HG03139 (cell line): ENCODE data around the gene YIPF6.
"Not testable (repeated sequence)": the region's sequence is repeated elsewhere in the genome, so short reads cannot be mapped to it uniquely, and the experiment has no call there.

Experiments used
- ATAC-seq: cut with Tn5 transposase; IDR thresholded peaks from one replicate; pipeline ENCODE4 v1.9.1; 2021; ENCODE audit not compliant: unreplicated experiment

Gene YIPF6

DNA sequence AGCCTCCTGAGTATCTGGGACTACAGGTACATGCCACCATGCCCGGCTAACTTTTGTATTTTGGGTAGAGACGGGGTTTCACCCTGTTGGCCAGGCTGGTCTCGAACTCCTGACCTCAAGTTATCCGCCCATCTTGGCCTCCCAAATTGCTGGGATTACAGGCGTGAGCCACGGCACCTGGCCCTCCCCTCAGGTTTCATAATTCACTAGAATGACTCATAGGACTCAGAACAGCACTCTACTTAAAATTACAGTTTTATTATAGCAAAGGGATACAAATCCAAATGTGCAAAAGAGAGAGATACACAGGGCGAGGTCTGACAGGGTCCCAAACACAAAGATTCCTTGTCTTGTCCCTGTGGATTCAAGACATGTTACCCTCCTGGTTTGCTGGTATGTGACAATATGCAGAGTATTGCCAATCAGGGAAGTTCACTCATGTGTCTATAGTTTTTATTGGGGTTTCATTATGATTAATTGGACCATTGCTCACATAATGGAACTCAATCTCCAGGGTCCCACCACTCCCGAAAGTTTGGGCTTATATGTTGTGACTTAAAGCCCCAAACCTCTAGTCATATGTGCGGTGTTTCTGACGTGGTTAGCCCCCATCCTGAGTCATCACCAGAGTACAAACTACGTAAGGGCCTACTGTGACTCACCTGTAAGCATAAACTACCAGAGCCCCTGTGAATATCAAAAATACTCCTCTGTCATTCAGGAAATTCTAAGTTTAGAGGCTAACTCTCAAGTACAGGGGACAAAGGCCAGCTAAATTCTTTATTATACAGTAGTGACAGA lies 5.2 kb downstream of the YIPF6 start:
- ATAC-seq = no peak

DNA sequence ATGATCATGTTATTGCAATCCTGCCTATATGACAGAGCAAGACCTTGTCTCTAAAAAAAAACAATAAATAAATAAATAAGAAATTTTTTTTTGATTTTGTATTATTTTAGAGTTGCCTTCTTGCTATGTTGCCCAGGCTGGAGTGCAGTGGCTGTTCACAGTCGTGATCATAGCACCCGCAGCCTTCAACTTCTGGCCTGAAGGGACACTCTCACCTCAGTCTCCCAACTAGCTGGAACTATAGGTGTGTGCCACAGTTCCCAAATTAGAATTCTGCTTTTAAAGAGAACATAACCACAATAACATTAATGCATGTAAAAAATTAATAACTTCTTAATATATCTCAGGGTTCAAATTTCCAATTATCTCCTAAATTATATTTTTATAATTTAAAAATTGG lies 7.8 kb downstream of the YIPF6 start:
- ATAC-seq = no peak

- ATAC-seq = no peak
Observed at GRCh38 chrX:68508799-68509198, 9.9 kb downstream of the YIPF6 start.

DNA sequence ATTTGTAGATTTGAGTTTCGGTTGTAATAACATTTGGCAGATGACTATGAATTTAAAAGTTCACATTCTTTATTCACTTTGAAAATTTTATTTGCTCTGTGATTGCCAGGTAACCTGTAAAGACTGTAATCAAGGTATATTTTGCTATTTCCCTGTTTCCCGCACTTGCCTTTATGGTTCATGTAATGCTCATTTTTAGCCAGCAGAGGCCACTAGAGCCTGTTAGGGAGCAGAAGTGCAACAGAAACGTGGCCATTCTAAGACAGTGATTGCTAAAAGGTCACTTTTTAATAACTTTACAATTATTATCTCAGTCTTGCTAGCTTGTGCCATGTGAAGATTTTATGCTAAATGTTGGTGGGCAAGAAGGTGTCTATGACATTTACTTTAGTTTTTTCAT lies 12.4 kb downstream of the YIPF6 start:
- peak; percentile 63 for ATAC-seq

DNA sequence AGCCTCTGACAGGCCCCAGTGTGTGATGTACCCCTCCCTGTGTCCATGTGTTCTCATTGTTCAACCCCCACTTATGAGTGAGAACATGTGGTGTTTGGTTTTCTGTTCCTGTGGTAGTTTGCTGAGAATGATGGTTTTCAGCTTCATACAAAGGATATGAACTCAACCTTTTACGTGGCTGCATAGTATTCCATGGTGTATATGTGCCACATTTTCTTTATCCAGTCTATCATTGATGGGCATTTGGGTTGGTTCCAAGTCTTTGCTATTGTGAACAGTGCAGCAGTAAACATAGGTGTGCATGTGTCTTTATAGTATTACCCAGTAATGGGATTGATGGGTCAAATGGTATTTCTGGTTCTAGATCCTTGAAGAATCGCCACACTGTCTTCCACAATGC lies 25.8 kb downstream of the YIPF6 start:
- ATAC-seq = not testable (repeated sequence)

GRCh38 chrX:68532831-68533533 lies 34.1 kb downstream of the YIPF6 start:
- ATAC-seq = no peak

DNA sequence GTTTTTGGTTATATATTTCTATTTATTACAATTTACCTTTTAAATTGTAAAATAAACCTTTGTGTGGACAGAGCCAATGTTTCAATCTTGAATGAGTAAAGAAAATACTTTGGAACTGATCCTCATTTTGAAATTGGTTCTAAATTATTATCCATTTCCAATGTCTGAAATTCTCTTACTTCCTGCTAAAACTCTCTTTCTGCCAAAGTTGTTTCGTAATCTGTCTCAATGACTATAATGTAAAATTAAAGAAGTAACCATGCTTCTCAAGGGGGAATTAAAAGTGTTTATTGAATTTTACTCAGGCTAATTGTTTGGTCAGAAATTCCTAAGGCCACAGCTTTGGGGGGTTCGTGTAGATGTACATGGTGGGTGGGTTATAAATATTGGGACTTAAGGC lies 34.8 kb downstream of the YIPF6 start:
- no peak for ATAC-seq

DNA sequence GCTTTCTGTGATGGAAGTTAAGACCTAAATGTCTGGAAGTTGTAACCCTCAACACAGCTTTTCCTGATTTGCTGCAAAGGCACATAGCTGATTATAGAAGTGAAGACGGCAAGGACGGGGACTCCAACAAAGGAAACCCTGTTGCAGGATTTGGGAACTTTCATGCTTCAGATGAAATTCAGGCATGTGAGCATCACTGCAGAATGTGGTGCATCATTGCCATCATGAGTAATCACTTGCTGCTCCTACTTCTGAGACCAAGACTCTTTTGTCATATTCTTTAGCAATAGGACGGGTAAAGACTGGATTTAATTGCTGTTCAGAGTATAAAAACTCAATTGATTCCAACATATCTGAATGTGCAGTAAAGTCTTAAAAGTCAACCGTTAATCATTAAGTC lies 35.8 kb downstream of the YIPF6 start:
- no peak for ATAC-seq

- no peak for ATAC-seq
Observed at GRCh38 chrX:68536429-68536828, 37.6 kb downstream of the YIPF6 start.

GRCh38 chrX:68536884-68537283 lies 38.0 kb downstream of the YIPF6 start:
- no peak for ATAC-seq

DNA sequence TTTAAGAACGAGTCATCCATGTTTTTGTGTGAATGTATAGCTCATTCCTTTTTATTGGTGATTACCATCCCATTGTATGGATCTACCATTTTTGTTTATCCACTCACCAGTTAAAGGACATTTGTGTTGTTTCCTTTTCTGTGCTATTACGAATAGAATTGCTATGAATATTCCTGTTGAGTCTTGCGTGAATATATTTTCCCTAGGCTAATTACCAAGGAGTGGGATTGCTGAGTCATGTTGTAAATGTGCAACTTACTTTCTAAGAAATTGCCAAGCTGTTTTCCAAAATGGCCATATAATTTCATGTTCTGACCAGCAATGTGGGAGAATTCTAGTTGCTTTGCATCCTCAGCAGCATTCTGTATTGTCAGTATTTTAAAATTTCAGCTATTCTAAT lies 51.3 kb downstream of the YIPF6 start:
- no peak for ATAC-seq

GRCh38 chrX:68556036-68556435 lies 57.2 kb downstream of the YIPF6 start:
- no peak for ATAC-seq

DNA sequence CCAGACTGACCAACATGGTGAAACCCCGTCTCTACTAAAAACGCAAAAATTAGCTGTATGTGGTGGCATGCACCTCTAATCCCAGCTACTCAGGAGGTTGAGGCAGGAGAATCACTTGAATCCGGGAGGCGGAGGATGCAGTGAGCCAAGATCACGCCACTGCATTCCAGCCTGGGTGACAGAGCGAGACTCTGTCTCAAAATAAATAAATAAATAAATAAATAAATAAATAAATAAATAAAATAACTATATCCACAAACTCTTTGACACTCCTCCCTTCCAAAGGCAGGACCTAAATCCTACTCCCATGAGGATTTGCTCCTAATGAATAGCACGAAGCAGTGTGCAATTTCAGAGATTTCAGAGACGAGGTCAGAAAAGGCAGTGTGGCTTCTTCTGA lies 58.3 kb downstream of the YIPF6 start:
- ATAC-seq = not testable (repeated sequence)

- ATAC-seq = not testable (repeated sequence)
Observed at GRCh38 chrX:68559905-68560304, 61.1 kb downstream of the YIPF6 start.

- ATAC-seq = no peak
Observed at GRCh38 chrX:68568136-68568535, 69.3 kb downstream of the YIPF6 start.

DNA sequence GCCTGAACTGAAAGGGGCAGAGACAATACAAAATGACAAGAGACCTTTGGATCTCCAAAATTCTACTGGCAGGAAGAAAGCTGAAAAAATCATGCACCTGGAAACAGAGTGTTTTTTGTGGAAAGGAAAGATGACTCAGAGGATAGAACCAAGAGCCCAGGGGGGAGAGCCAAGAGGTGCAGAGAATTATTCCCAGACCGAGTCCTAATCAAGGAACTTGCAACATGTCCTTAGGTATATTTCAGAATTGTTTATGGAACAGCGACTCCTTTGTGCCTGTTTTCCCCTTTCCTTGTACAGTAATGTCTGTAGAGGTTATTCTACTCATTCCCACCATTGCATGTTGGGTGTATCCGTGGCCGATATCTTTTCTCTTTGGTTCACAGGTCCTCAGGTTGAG lies 71.7 kb downstream of the YIPF6 start:
- no peak for ATAC-seq

- no peak for ATAC-seq
Observed at GRCh38 chrX:68571292-68571609, 72.4 kb downstream of the YIPF6 start.

DNA sequence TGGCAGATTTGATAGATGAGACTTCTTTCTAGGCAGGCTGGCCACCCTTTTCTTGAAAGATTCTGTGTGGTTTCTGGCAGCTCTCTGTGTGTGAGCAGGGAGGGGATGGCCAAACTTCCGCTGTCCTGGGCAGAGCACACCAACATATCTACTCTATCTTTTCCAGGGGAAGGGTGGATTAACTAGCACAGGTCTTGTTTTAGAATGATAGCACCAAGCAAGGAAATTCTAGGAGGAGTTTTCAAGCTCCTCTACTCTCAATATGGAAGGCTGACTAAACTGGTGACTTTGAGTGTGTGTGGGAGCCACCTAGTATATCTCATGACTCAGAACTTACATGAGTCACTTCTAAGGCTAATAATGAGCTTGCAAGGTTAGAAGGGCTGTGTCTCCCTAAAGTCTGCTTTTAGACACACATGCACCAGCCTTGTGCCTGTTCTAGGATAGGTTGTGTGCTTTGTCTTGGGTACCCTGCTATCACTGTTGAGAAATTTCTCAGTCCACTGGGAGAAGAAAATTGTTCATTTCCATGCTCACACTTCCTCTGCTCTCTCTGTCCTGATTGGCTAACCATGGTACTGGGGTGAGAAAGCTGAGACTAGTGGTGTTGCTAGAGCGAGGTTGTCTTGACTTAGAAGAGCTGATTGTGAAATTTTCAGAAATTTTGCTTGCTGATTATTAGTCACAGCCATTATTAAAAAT lies 72.9 kb downstream of the YIPF6 start:
- ATAC-seq = peak; percentile 82

DNA sequence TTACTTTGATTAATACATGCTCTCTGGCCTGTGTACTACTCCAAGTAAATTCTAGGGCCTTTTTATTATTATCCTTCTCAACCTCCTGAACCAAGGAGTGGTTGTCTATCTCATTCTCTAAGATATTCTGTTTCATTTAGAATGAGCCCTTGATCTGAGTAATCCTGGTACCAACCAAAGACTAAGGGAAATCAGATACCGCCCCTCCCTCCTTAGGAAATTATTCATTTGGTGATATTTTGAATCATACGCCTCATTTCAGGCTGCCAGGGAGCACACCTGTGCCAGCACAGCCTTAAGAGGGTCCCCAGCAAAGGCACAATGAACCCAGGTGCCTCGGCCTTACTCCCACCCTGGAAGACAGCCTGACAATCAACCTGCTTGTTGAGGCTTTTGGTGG lies 75.4 kb downstream of the YIPF6 start:
- ATAC-seq = no peak

- ATAC-seq = no peak
Observed at GRCh38 chrX:68579810-68580209, 81.0 kb downstream of the YIPF6 start.

DNA sequence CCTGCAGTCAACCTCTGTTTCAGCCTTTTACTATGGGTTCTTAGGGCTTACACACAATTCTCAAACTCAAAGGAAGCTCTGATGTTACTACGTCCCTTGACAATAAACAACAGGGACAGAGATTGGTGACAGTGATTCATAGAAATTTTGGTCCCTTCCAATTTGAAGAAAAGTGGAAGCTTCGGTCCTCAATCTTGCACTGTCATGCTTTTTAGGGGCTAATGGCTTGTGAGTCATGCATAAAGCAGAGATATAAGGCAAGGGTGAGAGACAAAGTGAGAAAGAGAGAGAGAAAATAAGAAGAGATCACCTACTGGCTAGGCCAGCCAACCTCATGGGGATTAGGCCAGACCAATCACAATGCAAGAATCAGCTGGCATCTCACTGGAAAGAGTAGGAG lies 85.4 kb downstream of the YIPF6 start:
- ATAC-seq = no peak
